Stimulated activated CD4-positive, alpha-beta T cell treated with anti-CD3 and anti-CD28 coated beads, TNF-alpha, amount 100 ng/mL, for 48 hours (primary cell): ENCODE data around the gene PSMB3.

Experiments used
- DNase-seq, 3 donors: peaks; one replicate each; pipeline ENCODE4 v3.0.0-alpha.2; 2020; ENCODE audit warnings: low read depth in 3 of 3

The PSMB3 gene

DNA sequence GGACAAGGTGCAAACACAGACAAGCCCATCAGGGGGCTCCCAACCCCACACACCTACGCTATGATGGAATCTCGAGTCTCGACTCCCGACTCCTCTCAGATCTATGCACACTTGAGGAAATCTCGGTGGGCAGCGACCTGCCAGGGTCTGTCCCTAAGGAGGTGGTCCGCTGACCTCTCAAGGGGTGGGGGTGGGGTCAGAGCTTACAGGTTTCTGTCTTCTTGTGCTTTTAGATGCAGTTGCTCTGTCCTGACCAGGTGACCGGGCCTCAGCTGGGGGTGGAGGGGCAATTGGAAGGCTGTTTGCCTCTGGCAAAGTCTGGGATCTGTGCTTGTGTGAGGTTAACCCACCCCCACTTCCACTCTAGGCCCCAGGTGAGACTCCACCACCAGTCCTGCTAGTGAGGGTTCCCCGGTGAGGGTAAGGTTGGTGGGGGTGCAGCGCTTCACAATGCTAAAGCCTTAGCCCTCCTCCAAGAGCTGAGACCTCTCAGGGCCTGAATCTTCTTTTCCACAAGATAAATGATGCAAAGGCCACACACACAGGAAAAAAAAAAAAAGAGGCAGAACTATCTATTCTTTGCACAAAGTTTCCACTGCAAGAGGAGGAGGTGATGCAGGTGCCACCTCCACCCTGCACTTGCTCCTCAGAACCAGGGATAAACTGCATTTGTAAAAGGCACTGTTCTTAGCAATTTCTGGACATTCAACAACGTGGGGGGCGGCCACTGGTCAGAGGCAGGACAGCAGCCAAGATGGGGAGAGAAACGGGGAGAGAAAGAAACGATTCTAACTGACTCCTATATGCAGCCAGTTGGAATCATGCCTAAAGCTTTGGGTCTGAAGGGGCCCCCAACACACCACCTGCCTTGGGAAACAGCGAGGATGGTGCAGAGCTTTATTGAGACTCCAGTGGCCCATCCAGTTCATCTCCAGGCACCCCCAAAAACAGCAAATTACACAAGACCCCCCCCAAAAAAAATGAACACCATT, 18.3 kb upstream of the PSMB3 start:
- no peak for DNase-seq

DNA sequence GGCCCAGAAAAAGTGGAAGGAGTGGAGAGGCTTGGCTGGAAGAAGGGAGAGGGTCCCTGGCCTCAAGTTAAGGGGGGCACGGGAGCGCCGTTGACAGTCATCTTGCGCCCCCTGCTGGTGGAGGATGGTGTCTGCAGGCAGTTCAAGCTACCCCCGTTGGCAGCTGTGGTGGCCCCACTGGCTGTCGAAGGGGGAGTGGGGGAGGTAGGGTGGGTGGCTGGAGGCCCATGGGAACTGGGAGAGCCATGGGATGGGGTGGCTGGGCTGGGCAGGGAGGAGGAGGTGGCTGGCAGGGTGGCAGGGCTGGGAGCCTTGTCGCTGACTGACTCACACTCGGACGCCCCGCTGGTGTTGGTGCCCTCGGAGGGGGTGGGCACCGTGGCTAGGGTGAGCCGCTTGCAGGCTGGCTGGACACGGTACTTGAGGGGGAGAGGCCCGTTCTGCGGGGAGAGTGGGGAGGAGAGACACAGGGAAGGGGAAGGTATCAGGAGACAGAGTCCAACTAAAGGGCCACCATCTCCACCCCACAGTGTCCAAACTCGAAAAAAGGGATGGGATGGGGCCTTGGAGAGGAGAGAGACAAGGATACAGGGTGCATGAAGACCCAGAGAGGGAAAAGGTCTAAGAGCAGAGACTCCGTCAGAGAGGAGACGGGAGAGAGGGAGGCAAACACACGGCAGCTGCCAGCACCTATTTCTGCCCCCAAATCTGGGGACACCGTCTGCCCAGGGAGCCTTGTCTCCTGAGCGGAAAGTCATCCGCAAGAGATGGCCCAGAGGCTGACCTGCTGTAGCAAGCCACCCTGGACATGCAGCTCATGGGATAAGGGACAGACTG, 17.2 kb upstream of the PSMB3 start:
- DNase-seq = peak in 2 of 3 donors; percentile 63 to 68

DNA sequence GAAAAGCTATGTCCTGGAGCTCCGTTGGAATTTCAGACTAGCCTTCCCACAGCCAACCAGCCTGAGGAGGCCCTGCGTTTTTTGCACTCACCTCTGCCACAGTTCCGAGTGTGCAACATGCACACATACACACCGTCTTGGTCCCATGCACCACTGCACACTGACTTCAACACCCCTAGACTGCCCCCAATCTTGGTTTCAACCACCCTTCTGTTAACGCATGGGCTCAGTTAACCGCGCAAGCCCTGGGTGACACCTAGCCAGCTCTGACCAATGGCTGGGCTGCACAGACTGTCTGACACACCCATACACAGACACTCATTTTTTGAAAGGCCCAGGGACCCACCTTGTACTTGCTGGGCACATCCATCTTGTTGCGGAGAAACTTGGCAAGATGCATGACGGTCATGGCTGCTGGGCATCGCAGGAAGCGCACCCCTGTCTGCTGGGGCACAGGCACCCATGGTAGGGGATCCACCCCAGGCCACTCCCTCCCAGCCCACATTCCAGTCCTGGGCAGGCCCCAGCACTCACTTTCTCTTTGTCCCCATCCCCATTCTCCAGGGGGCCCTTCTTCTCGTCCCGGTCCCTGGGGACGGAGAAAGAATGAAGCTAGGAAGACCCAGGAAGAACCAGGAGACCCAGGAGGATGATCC, 14.4 kb upstream of the PSMB3 start:
- DNase-seq = no peak

DNA sequence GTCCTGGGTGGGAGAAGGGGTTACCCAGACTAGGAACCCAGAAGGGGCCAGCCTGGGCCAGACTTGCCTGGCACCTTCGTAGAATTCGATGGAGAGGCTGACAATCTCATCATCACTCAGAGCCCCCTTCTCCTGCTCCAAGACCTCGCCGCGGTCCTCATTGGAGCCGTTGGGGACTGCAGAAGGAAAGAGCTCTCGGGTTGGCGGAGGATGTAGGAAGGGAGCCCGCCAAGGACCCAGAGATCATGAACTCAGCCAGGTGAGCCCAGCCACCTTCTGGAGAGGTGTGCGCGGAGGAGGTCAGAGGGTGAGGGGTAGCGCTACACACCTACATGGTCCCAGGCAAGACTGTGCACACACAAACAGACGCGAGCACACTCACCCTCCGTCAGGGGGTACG, 13.9 kb upstream of the PSMB3 start:
- DNase-seq = no peak

DNA sequence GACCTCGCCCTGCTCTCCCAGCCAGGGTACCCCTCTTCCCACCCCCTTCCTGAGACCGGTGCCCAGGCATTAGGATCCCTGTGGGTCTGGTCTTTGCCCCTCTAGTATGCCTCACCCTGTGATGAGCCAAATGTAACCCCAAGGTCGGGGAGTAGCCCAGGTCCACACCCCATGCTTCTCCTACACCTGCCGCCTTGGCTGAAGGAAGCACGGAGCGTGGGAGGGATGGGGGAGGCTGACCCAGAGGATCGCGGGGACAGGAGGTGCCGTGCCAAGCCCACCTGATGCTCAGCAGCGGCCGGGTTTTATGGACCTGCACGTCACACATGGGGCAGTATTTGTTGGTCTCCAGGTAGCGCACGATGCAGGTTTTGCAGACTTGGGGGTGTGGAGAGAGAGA, 13.2 kb upstream of the PSMB3 start:
- no peak for DNase-seq

DNA sequence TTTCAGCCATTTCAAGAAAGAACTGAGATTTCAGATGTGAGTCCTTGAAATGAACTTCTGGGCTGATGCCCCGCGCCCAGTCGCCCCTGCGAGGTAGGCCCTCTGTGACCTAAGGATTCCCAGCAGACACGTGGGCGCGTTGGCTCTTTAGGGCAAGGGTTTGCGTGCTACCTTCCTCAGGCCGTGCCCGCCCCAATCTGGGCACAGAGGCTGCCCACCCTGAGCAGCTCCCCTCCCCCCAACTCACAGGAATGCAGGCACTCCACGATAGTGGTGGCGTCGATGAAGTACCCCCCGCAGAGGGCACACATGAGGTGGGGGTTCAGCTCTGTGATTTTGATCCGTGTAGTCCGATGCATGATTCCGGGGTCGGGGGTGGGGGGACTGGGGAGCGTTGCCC, 12.5 kb upstream of the PSMB3 start:
- no peak for DNase-seq

DNA sequence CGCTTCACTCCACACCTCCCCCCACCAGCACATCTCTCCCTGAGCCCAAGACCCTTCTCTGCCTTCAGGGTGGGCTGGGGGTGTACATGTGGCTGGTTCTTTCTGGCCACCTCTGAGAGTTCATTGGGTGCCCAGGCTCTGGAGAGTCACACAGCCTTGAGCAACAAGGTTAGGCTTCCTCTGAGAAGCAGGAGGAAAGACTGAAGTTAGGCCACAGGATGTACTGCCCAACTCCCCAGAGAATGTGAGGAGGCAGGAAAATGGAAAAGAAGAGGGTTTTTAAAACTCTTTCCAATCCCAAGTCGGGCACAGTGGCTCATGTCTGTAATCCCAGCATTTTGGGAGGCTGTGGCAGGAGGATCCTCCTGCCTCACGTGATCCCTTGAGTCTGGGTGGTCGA, 11.7 kb upstream of the PSMB3 start:
- DNase-seq = no peak

DNA sequence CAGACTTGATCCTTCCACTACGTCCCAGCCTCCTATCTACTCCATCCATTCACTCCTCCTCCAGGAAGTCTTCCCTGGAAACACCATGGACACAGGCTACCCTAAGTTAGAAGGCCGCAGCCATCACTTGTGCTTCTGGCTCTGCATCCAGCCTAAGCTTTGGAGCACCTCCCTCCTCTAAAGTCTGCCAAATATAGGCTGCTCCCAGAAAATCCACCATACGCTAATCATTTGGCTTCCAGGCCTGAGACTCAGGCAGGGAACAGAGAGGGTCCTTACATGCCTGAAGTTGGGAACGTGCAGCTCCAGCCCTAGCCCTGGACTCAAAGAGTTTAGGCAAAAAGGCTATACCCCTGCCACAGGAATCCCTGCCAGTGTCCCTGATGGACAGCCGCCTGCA, 11.1 kb upstream of the PSMB3 start:
- DNase-seq = no peak

DNA sequence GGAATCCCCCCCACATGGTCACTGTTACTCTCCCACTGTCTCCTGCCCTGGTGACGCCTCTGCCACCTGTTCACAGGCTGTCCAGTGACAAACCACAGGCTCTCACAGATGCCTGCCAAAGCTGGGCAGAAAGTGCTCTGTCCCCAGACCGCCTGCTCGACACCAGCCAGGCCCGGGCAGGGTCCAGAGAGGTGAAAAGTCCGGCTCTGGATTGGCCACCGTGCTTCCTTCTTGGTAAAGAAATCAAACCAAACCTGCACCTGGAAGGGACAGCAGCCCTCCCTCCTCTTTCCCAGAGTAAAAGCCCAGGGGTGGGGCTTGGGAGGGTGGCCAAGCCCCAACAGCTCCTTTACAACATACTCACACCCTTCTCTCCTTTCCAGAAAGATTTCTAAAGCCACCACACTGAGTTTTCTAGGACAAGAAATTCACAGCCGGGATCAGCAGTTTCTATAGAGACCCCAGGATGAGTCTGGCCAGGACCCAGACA, 10.6 kb upstream of the PSMB3 start:
- no peak for DNase-seq

DNA sequence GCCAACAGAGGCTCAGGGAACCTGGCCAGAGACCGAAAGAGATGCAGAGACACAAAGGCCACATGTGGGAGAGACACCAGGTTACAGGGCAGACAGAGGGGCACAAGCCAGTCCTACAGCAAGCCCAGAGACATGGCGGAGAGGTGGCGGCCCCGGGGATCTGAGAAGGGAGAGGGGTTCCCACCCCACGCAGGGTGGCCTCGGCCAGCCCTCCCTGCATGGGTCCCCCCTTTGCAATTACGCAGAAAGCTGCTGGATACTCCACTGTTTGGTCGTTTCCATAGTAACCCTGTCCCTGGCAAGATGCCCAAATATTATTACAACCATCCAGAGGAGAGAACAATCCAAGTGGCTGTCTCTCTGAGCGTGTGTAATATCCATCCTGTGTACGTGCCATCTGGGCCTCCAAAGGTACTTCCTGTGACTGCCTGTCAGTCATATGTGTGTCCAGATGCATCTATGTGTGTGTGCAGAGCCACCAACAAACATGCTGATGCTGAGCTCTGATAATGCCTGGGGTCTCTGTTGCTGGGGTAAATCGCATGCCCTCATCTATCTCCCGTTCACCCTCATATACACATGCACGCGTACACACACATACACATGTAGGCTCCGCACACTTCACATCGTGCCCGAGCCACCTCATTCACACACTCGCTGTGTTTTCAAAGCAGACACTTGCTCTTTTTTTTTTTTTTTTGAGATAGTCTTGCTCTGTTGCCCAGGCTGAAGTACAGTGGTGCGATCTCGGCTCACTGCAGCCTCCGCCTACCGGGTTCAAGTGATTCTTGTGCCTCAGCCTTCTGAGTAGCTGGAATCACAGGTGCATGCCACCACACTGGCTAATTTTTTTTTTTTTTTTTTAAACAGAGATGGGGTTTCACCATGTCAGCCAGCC, 9.9 kb upstream of the PSMB3 start:
- no peak for DNase-seq

DNA sequence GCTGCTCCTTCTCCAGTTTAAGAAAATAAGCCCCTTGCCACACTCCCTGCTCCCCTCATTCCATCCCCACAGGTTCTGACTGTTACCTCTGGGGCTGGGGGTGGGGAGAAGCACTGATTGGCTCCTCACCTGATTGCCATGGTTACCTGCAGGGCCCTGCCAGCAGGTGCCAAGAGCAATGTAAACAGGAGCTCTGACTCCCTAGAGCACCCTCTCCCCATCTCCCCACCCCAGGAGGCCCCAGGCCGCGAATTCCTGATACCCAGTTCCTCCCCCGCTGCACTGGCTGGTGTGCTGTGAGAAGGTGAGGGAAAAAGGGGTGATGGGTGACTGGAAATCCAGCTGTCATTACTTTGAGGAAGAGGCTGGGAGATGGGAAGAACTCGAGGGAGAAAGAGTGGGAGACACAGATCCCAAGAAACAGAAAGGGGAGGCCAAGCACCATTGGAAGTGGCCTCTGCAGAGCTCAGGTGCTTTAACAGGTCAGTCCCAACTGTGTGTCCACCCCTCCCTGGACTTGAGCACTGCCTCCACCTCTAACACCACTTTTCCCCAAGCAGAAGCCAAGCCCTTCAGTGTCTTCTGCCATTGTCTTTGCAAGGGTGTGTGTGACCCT, 8.9 kb upstream of the PSMB3 start:
- no peak for DNase-seq

DNA sequence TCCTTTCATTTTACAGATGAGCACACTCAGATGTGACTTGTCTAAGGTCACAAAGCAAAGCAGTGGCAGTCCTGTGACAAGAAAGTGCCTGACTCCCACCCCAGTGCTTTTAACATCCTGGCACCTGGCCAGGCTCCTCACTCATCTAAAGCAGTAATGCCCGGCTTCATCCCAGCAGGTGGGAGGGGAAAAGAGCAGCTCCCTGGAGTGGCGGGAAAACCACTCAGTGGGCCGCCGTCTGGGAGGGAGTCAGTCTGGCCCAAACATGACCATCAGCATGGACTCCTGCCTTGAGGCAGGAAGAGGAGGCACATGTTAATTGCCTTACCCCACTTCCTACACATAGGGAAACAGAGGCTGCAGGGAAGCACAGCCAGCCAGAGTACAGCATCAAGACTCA, 7.0 kb upstream of the PSMB3 start:
- no peak for DNase-seq

DNA sequence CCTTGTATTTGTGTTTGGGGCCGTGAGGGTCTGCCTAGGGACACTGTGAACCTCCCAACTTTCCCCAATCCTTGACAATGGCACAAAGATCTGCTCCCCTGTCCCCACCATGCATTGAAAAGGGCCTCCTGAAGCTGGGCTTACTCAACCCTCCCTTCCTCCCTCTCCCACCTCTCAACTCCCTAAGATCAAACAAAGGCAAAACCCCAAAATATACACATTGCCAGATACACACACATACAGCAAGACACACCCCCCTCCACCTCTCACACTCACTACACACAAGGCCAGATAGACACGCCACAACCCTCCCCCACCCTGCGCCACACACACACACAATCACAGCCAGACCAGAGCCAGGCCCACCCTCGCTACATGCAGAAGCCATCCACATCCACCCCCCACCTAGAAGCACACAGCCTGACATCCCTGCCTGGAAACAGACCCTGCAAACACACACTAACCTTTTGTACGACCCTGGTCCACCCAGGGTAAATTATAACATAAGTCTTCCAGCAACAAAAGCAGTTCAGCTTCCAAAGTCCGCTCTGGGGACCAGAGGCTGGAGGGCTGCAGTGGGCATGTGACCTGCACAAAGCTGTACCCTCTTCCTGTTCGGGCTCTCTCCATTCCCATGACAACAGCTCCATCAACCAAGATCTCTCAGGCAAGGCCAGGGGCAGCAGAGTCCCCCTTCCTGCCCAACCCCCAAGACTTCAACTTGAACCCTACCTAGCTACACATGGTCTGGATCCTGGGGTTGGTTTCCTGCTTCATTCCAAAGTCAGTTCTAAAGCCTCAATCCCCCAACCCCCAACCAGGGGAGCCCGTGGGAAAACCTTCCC, 6.3 kb upstream of the PSMB3 start:
- DNase-seq = no peak

DNA sequence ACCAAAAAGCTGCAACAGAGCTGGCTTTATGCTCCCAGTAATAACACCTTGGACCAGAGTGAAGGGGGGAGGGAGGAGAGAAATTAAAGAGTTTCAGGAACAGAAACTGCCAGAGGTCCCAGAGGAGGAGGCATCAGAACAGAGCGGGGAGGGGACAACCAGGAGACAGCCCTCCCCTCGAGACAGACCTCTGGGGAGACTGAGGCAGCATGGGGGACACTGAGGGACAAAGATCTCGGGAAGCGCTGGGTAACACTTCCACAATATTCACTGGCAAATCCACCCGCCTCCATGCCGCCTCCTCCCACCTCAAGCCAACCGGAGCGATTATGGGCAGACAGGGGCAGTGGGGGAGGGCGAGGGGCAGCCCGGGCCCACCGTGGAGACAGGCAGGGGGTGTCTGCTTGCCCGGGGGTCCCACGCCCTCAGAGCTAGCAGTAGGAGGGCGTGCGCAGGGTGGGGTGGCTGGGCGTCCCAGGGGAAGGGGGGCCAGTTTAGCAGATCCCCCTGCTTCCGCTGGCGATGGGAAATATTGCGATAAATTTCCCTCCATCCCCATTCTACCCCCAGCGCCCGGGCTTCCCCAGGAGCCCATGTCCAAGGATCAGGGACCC, 5.6 kb upstream of the PSMB3 start:
- DNase-seq = no peak

DNA sequence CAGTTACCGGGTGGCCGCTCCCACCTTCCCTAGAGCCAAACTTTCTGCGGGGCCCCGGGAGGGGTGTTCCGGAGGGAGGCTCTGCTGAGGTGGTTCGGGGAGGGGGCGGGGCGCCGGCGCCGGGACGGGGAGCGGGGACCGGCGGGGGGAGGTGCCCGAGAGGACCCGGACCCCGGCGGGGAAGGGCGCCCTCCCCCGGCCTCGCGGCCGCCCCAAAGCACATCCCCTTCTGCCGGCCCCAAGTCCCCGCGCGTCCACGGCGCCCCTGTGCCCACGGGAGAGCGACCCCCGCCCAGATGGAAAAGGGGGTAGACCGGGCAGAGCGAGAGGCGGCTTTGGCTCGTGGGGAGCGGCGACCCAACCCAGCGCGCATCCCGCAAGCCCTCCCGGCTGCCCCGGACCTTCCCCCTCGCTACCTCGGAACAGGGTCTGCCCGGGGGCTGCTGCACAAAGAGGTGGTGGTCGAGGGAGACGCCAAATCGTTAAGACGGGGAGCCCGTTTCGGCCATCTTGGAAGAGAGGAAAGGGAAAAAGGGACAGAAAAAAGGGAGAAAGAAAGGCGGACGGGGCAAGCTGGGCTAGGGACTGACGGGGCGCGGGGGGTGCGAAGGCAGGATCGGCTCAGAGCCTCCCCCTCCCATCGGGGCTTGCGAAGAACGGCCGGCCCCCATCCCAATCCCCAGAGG, 4.9 kb upstream of the PSMB3 start:
- DNase-seq = no peak

DNA sequence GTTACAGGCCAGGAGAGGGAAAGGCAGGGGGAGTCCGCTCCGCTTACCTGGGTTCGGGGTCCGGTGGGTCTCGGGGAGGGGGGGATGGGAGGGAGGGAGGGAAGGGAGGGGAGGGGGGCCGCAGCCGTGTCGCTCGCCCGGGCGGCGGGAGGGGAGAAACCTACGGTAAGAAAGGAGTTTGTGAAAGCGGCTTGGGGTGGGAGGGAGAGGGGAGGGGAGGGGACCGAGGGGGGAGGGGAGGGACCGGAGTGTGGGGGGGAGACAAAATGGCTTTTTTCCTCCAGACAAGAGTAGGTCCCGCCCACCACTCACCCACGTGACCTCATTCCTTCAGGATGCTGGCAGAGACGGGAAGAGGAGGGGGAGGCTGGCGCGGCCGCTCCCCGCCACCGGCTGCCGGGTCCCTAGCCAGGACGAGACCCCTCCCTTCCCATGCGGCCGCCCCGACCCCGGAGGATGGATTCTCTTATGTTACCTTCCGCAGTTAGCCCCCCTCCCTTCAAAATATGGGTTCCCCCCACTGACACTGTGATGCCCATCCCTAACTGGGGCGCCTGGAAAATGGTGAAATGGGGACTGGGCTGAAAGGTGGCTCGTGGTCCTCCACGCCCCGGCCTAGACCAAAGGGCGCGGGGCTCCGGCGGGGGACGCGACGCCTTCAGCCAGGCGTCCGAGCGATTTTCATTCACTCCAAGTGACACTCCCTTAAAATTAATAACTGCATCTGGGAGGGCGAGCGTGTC, 4.2 kb upstream of the PSMB3 start, which contains the start of gene PCGF2:
Gene PCGF2 (minus strand): TSS at position 188 of the 743 bp plus-strand sequence. CDS start 7,934 bp downstream, outside the sequence.
- no peak for DNase-seq

DNA sequence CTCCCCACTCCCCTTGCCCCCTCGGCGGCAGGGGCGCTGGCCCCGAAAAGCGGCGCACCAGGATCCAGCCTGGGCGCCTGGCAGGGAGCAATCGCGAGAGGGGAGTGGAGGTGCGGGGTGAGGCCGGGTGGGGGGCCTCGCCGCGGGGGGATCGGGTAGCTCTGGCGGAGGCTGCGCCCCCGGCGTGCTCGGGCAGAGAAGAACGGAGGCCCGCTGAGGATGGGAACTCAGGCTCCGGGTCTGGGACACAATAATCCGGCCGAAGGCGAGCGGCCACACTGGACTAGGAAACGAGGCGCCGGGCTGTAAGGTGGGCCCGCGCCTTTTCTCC, 3.7 kb upstream of the PSMB3 start:
- DNase-seq = no peak
